Suppressor macrophage treated with lipopolysaccharide for 4 hours (primary cell): ENCODE results near the gene TLE3.

ENCODE experiments used
- DNase-seq: peaks from one replicate; pipeline ENCODE4 v3.0.0-alpha.2; 2020

The TLE3 gene

DNA sequence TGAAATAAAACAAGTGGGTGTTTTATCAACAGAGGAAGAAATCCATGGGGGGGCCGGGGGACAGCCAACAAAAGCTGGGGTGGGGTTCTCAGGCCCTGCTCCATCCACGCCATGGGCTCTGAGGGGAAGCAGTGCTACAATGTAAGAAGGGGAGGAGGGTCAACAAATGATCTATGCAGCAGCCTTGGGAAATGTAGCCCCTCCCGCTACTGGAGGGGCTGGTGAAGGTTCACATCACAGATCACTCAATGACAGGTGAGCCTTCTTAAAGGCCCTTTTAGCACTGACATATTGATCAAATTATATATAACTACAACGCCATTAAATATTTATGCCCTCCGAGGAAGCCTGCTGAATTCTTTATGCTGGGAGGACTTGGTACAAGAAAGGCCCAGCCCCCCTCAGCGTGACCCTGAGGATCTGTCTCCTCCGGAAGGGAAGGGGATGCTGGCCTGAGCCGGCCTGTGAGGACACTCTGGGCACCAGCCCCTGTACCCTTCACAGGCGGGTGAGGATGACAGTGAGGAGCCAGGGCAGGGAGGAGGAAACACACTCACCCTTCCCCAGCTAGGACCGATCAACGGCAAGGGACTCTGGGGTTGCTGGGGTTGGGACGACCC lies 15.3 kb downstream of the TLE3 start:
- no peak for DNase-seq

DNA sequence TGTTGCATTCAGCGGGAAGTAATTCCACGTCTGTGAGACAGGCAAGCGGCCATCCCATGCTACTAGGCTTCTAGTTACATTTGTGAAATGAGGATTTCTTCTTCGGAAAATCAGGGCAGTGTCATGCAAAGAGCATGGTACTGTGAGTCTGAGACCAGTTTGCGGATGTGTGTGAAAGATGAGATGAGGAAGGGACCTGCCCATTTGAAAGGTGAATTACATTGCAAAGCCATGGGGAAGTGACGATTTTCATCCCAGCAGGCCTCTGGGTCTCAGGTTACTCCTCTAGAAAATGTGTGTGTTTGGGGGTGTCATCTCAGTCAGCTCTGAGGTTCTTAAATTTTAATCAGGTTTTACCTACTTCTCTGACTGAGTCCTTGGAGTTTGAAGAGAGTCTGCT lies 16.1 kb downstream of the TLE3 start:
- DNase-seq, result no peak

DNA sequence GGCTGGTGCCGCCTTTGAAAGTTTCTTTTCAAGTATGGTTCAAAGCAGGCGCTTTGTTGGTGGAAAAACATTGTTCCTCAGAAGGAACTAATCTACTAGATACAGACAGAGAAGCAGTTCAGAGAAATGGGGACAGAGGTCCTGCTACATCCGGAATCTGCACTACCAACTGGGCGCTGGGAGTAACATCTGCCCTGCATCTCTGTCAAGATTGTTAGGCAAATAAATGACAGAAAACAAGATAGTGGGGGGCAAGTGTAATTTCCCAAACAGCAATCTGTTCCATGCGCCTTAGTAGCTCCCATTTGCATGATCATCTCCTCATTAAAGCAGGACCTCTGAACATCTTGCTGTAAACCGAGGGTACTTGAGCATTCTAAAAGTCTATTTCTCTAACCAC lies 17.4 kb downstream of the TLE3 start:
- DNase-seq, result no peak

- DNase-seq, result no peak
Measured at GRCh38 chr15:70079888-70080287, 17.8 kb downstream of the TLE3 start.

GRCh38 chr15:70078578-70079417 lies 18.9 kb downstream of the TLE3 start:
- no peak for DNase-seq

- no peak for DNase-seq
Measured at GRCh38 chr15:70077188-70078147, 20.2 kb downstream of the TLE3 start.

- no peak for DNase-seq
Measured at GRCh38 chr15:70074380-70074779, 23.3 kb downstream of the TLE3 start.

GRCh38 chr15:70072479-70072878 lies 25.2 kb downstream of the TLE3 start:
- no peak for DNase-seq

DNA sequence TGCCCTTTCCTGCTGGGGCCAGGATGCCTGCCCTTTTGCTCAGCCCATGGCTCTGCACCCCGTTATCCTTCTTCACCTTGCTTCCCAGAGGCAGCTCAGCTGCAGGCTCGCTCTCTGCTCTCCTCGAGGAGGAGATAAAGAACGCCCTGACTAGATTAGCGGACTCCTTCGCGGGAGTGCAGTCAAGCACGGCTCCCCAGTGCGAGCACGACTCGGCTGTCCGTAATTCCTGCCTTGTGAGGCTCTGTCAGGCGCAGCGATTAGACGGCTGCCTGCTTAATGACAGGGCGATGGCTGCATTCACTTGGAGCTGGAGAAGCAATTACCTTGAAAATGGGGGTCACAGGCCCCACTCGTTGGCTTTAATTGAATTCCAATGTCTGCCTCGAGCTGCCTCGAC lies 25.9 kb downstream of the TLE3 start:
- no peak for DNase-seq

GRCh38 chr15:70069716-70070115 lies 28.0 kb downstream of the TLE3 start:
- no peak for DNase-seq

DNA sequence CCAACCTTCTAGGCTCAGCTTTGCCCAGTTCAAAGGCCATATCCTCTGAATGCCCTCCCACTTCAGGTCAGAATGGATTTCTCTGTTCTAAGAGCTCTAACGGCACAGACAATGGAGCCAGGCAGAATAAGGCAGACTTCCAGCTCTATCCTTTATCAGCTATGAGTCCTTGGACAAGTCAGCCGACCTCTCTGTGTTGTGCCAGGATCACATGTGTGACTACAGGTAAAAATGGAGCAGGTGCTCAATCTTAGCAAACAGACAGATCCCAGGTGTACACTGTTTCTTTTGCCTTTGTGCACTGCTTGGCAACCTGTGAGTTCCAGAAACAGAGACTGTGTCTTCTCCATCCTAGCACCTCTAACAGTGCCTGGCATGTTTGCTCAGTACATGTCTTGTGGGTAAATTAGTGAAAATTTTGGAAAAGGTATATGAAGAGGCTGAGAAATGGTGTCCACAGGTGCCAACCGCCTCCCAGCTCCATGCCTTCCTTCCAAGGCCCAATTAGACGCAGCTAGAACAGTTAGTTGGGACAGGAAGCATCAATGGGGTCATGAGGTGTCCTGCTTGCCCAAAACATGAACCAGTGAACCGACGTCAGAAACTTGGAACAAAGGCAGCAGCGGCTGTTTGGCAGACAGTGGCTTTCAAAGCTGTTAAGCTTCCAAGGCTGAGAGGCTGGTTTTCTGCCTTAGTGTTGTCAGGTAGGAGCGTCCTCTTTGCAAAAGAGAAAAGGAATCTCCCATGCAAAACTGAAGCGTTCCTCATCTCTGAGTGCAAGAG lies 28.7 kb downstream of the TLE3 start:
- DNase-seq, result no peak

- no peak for DNase-seq
Measured at GRCh38 chr15:70067681-70068080, 30.0 kb downstream of the TLE3 start.

GRCh38 chr15:70067011-70067410 lies 30.7 kb downstream of the TLE3 start:
- no peak for DNase-seq

DNA sequence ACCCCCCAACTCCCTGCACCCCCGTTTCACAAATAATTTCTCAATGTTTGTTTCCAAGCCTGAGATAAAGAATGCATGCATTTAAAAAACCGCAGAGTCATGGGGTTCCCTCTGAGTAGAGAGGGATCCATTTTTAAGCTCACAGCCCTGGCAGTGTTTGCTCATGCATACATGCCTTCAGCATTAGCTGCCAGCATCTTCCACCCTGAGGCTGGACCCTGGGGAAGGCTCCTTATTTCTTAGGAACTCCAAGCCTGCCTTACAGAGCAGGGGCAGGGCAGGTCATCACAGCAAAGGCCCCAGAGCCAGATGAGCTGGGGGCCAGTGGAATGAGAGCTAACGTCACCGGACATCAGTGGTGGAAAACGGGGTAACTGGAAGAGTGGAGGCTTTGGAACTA lies 31.3 kb downstream of the TLE3 start:
- no peak for DNase-seq

- no peak for DNase-seq
Measured at GRCh38 chr15:70066004-70066403, 31.7 kb downstream of the TLE3 start.

- DNase-seq, result no peak
Measured at GRCh38 chr15:70065006-70065722, 32.6 kb downstream of the TLE3 start.

DNA sequence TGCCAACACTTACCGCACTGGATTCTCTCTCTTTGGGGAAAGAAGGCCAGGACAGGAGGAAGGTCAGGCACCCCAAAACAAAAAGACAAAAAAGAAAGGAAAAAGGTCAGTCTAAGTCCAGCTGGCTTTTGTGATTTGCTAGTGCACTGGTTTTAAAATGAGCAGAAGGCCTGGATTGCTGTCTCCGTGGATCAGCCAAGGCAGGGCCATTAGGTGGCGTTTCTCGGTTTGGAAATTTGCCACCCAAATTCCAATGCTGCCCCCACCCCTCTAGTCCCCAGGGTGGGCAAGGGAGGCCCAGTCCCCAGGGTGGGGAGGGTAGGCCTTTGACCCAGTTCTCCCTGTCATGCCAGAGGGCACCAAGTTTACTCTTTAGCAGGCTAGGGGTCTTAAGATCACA lies 33.3 kb downstream of the TLE3 start:
- no peak for DNase-seq

- no peak for DNase-seq
Measured at GRCh38 chr15:70063980-70064379, 33.7 kb downstream of the TLE3 start.

GRCh38 chr15:70063261-70063925 lies 34.3 kb downstream of the TLE3 start:
- no peak for DNase-seq

DNA sequence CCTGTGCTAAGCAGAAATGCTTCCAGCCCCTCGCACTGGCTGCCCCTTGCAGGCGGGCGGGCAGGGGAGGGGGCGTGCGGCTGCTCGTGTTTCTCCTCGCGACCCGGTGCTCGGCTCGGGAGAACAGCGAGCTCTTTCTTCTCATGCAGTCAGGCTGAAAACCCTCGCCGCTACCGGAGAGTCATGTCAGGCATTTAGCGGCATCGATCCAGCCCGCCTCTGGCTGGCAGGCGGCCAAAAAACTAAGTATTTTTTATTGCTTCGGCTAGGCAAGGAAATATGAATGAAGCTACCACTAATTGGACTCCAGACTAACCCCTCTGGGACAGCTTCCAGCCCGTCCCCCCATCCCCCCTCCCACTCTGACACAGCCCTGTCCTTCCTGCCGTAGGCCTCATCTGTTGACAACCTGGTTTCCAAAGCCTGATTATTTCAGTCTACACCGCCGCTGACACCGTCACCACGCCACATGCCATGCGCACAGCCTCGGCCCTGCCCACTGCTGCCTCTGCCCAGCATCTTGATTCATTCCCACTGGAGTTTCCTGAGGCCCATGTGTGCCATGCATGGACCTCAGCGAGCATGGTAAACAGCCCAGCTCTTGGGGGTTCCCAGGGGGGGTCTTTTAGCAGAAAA lies 35.3 kb downstream of the TLE3 start:
- no peak for DNase-seq
